T-helper 17 cell (primary cell): Measurements from ENCODE around the gene FMC1. TPM values are rescaled to one million over a fixed set of nuclear protein-coding genes. Genes with fewer than 3 reads are reported as not detected.

Experiments
- ATAC-seq: fragments of 150-1000 bp; cut with Tn5 transposase; 2 replicates; pipeline ENCODE4 v1.10.0; 2021; ENCODE audit warnings: mild to moderate bottlenecking, moderate library complexity
- DNase-seq, 3 donors: peaks; one replicate each; pipeline versions ENCODE4 v3.0.0 to v3.0.0-alpha.2; 2020 to 2021
- H3K9me3 ChIP-seq: one replicate; pipeline ENCODE4 v1.7.0; 2013; ENCODE audit warnings: low read length, mild to moderate bottlenecking; ENCODE audit not compliant: control insufficient read depth, poor library complexity, severe bottlenecking
- H3K27ac Mint-ChIP-seq: one replicate; pipeline ENCODE4 v1.8.0; 2022; ENCODE audit warnings: mild to moderate bottlenecking, moderate library complexity, mixed read lengths
- H3K27me3 Mint-ChIP-seq: one replicate; pipeline ENCODE4 v1.8.0; 2022; ENCODE audit warnings: mixed read lengths
- H3K36me3 Mint-ChIP-seq: one replicate; pipeline ENCODE4 v1.8.0; 2022; ENCODE audit warnings: low read depth, mixed read lengths
- H3K4me1 Mint-ChIP-seq: one replicate; pipeline ENCODE4 v1.8.0; 2022; ENCODE audit warnings: mild to moderate bottlenecking, mixed read lengths
- H3K4me3 Mint-ChIP-seq: one replicate; pipeline ENCODE4 v1.8.0; 2022; ENCODE audit warnings: mild to moderate bottlenecking, moderate library complexity, mixed read lengths
- total RNA-seq, 4 donors: library from RNA in 2 of 4; stranded (reverse) in 2 of 4; gene quantifications; one replicate each; pipeline ENCODE4 v1.2.3 and lab custom pipeline; 2022 to 2026

The FMC1 gene
- total RNA-seq, 2 donors from 2014 or later = 3.6 to 6.3 TPM

- no peaks in the 10 kb centered on the region for H3K9me3 ChIP-seq
- peak overlapping the region; percentile 81 for H3K27ac Mint-ChIP-seq
- peaks cover 43% of the 10 kb centered on the region for H3K4me1 Mint-ChIP-seq
- no peak for DNase-seq
- ATAC-seq = no peak
- H3K36me3 Mint-ChIP-seq = peaks cover 4% of the 10 kb centered on the region
- no peaks in the 10 kb centered on the region for H3K27me3 Mint-ChIP-seq
- H3K4me3 Mint-ChIP-seq = peak overlapping the region; percentile 25
These were observed 29.3 kb downstream of the FMC1 start for GRCh38 chr7:139370301-139370942.

- H3K4me3 Mint-ChIP-seq = no peak overlapping the region
- no peaks in the 10 kb centered on the region for H3K9me3 ChIP-seq
- ATAC-seq (no peak), DNase-seq (no peak)
- peak overlapping the region; percentile 81 for H3K27ac Mint-ChIP-seq
- no peaks in the 10 kb centered on the region for H3K27me3 Mint-ChIP-seq
- H3K36me3 Mint-ChIP-seq = peaks cover 3% of the 10 kb centered on the region
- peaks cover 42% of the 10 kb centered on the region for H3K4me1 Mint-ChIP-seq
These were observed 29.8 kb downstream of the FMC1 start for GRCh38 chr7:139370943-139371313.

DNA sequence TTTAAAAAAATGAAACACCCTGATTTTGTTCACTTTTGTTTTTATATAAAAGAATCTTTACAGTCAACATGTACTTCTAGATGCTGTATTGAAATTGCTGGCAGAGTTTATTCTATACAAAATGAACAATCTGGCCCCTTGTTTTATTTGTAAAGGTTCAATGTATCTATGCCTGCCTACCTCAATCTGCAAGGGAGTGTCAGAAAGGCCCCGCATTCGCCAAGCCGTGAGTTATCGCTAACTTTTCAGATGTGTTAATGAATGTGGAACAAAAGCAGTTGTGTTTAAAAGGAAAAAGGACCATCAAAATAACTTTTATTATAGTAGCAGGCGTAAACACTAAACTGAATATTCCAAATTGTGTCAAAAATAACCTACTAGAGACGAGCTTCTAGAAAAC lies 33.1 kb downstream of the FMC1 start:
- no peak for DNase-seq
- peaks cover 40% of the 10 kb centered on the region for H3K4me1 Mint-ChIP-seq
- no peaks in the 10 kb centered on the region for H3K9me3 ChIP-seq
- H3K36me3 Mint-ChIP-seq = peaks cover 3% of the 10 kb centered on the region
- H3K27me3 Mint-ChIP-seq = no peaks in the 10 kb centered on the region
- H3K4me3 Mint-ChIP-seq = no peak overlapping the region
- H3K27ac Mint-ChIP-seq = peak overlapping the region; percentile 56
- no peak for ATAC-seq

DNA sequence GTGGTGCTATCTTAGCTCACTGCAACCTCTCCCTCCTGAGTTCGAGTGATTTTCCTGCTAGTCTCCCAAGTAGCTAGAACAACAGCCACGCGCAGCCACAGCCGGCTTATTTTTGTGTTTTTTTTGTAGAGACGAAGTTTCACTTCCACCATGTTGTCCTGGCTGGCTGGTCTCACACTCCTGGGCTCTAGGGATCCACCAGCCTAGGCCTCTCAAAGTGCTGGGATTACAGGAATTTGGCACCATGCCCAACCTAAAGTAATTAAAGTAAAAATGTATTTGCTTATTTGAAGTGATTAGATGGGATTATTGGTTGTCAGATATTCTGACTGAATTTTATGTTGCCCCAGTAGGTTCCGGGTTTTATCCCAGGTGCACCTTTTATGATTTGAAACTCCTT lies 41.3 kb downstream of the FMC1 start:
- ATAC-seq = no peak
- no peaks in the 10 kb centered on the region for H3K36me3 Mint-ChIP-seq

GRCh38 chr7:139384611-139385010 lies 43.5 kb downstream of the FMC1 start:
- no peaks in the 10 kb centered on the region for H3K9me3 ChIP-seq
- no peaks in the 10 kb centered on the region for H3K27me3 Mint-ChIP-seq
- peak overlapping the region; percentile 24 for H3K27ac Mint-ChIP-seq
- peaks cover 8% of the 10 kb centered on the region for H3K36me3 Mint-ChIP-seq
- H3K4me1 Mint-ChIP-seq = peaks cover 15% of the 10 kb centered on the region
- DNase-seq (no peak), ATAC-seq (no peak)
- H3K4me3 Mint-ChIP-seq = no peak overlapping the region

More for the DNA sequence above, 41.3 kb downstream of the FMC1 start:
- Mint-ChIP-seq H3K4me1 (peaks cover 4% of the 10 kb centered on the region), H3K27ac (no peak overlapping the region), H3K4me3 (no peak overlapping the region), H3K27me3 (no peaks in the 10 kb centered on the region)
- no peak for DNase-seq
- no peaks in the 10 kb centered on the region for H3K9me3 ChIP-seq

GRCh38 chr7:139387594-139387993 lies 46.5 kb downstream of the FMC1 start:
- DNase-seq (no peak), ATAC-seq (no peak)
- Mint-ChIP-seq H3K27ac (peak overlapping the region; percentile 57), H3K27me3 (no peaks in the 10 kb centered on the region), H3K4me1 (peaks cover 13% of the 10 kb centered on the region), H3K36me3 (peaks cover 8% of the 10 kb centered on the region), H3K4me3 (no peak overlapping the region)
- H3K9me3 ChIP-seq = no peaks in the 10 kb centered on the region

- H3K4me3 Mint-ChIP-seq = no peak overlapping the region
- peaks cover 8% of the 10 kb centered on the region for H3K36me3 Mint-ChIP-seq
- no peaks in the 10 kb centered on the region for H3K9me3 ChIP-seq
- DNase-seq (no peak), ATAC-seq (no peak)
- no peaks in the 10 kb centered on the region for H3K27me3 Mint-ChIP-seq
- H3K4me1 Mint-ChIP-seq = peaks cover 22% of the 10 kb centered on the region
- peak overlapping the region; percentile 10 for H3K27ac Mint-ChIP-seq
These were observed 48.0 kb downstream of the FMC1 start for GRCh38 chr7:139389091-139389490.

DNA sequence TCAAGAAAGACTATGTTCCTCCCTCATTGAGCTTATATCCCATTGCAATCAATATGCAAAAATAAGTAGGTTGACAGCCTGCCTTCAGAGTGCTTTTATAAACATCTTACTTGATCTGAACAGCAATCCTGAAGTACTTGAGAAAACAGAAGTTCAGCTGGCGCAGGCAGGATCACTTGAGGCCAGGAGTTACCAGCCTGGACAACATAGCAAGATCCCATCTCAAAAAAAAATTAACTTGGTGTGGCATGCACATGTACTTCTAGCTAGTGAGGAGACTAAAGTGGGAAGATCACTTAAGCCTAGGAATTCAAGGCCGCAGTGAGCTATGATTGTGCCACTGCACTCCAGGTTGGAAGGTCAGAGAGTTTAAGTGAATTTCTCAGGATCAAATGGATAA lies 48.6 kb downstream of the FMC1 start:
- H3K4me1 Mint-ChIP-seq = peaks cover 29% of the 10 kb centered on the region
- DNase-seq = no peak
- peak overlapping the region; percentile 10 for H3K27ac Mint-ChIP-seq
- ATAC-seq = no peak
- no peaks in the 10 kb centered on the region for H3K27me3 Mint-ChIP-seq
- H3K4me3 Mint-ChIP-seq = no peak overlapping the region
- H3K36me3 Mint-ChIP-seq = peaks cover 12% of the 10 kb centered on the region
- H3K9me3 ChIP-seq = no peaks in the 10 kb centered on the region

- H3K27me3 Mint-ChIP-seq = no peaks in the 10 kb centered on the region
- DNase-seq (no peak), ATAC-seq (peak; percentile 20)
- H3K36me3 Mint-ChIP-seq = peaks cover 12% of the 10 kb centered on the region
- no peak overlapping the region for H3K4me3 Mint-ChIP-seq
- no peaks in the 10 kb centered on the region for H3K9me3 ChIP-seq
- peaks cover 32% of the 10 kb centered on the region for H3K4me1 Mint-ChIP-seq
- peak overlapping the region; percentile 27 for H3K27ac Mint-ChIP-seq
These were observed 52.6 kb downstream of the FMC1 start for GRCh38 chr7:139393621-139394211.

DNA sequence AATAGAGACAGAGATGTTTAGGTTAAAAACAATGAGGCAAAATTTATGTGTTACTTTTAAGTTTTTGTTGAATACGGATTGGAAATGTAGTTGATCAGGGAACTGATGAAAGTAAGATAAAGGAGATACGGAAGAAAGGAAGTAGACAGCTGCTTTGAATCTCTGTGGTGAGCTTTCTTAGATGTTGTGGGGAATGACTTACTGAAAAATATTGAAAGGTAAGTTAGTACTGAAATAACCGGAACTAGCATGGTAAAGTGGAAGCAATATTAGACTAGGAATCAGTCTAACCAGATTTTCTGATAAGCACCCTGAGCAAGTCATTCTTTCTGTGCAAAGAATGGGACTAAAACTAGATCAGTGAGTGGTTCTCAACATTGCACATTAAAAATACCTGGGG lies 53.4 kb downstream of the FMC1 start:
- DNase-seq (no peak), ATAC-seq (peak; percentile 82)
- Mint-ChIP-seq H3K4me3 (peak overlapping the region; percentile 84), H3K36me3 (peaks cover 8% of the 10 kb centered on the region), H3K4me1 (peaks cover 27% of the 10 kb centered on the region), H3K27me3 (no peaks in the 10 kb centered on the region), H3K27ac (peak overlapping the region; percentile 32)
- no peaks in the 10 kb centered on the region for H3K9me3 ChIP-seq

Other genes starting within 250 kb of the FMC1 start
- 100 to 1,000 TPM; 154 to 177 TPM for gene ZC3HAV1, start 231.6 kb upstream of the FMC1 start, total RNA-seq
- 10 to 100 TPM; 15.4 to 17.8 TPM for gene UBN2, start 110.1 kb upstream of the FMC1 start, total RNA-seq
- gene LUC7L2, start 18.6 kb downstream of the FMC1 start, total RNA-seq = 100 to 1,000 TPM; 187 to 190 TPM
- gene KLRG2, start 142.3 kb downstream of the FMC1 start, total RNA-seq = not detected
- gene CLEC2L, start 182.3 kb downstream of the FMC1 start, total RNA-seq = 1 to 10 TPM in 1 of 2 donors, not detected in 1; 2.6 TPM